MM.1S (cell line): ENCODE results near the gene SLC38A8.

Source experiments
- DNase-seq: peaks from one replicate; pipeline ENCODE4 v3.0.0-alpha.2; 2015
- H2AFZ ChIP-seq: fragments of 300-600 bp; sonication (generic); 2 replicates; pipeline ENCODE4 v1.6.0; 2016; ENCODE audit warnings: antibody characterized with exemption, low read length
- H3F3A ChIP-seq: fragments of 300-600 bp; sonication (generic); 2 replicates; pipeline ENCODE4 v1.6.1; 2016; ENCODE audit warnings: mild to moderate bottlenecking, antibody characterized with exemption, low read length, moderate library complexity, mixed read lengths; ENCODE audit not compliant: insufficient read depth
- H3K27ac ChIP-seq: fragments of 300-600 bp; sonication (generic); 2 replicates; pipeline ENCODE4 v1.5.1; 2016; ENCODE audit warnings: mild to moderate bottlenecking, low read length
- H3K27me3 ChIP-seq: fragments of 300-600 bp; sonication (generic); replicated peaks from 2 replicates; pipeline ENCODE4 v1.6.0; 2016; ENCODE audit warnings: low read length; ENCODE audit not compliant: insufficient read depth
- H3K36me3 ChIP-seq: fragments of 300-600 bp; sonication (generic); replicated peaks from 2 replicates; pipeline ENCODE4 v1.6.1; 2016; ENCODE audit warnings: mild to moderate bottlenecking, low read length, mixed read lengths; ENCODE audit not compliant: insufficient read depth
- H3K4me1 ChIP-seq: fragments of 300-600 bp; sonication (generic); 2 replicates; pipeline ENCODE4 v1.6.1; 2016; ENCODE audit warnings: low read length, mixed read lengths
- H3K4me2 ChIP-seq: fragments of 300-600 bp; sonication (generic); 2 replicates; pipeline ENCODE4 v1.6.0; 2016; ENCODE audit warnings: low read depth, low read length
- H3K4me3 ChIP-seq: fragments of 300-600 bp; sonication (generic); 2 replicates; pipeline ENCODE4 v1.5.1; 2016; ENCODE audit warnings: low read length, mixed read lengths
- H3K79me2 ChIP-seq: fragments of 300-600 bp; sonication (generic); 2 replicates; pipeline ENCODE4 v1.6.1; 2016; ENCODE audit warnings: mixed run types, low read length, mixed read lengths
- H3K9ac ChIP-seq: fragments of 300-600 bp; sonication (generic); 2 replicates; pipeline ENCODE4 v1.6.1; 2016; ENCODE audit warnings: low read length, mixed read lengths
- H3K9me2 ChIP-seq: fragments of 300-600 bp; sonication (generic); replicated peaks from 2 replicates; pipeline ENCODE4 v1.6.1; 2016; ENCODE audit warnings: mild to moderate bottlenecking, low read length, mixed read lengths; ENCODE audit not compliant: insufficient read depth
- H3K9me3 ChIP-seq: fragments of 300-600 bp; sonication (generic); replicated peaks from 2 replicates; pipeline ENCODE4 v1.6.1; 2016; ENCODE audit warnings: mild to moderate bottlenecking, low read length, mixed read lengths; ENCODE audit not compliant: insufficient read depth
- H4K20me1 ChIP-seq: fragments of 300-600 bp; sonication (generic); 2 replicates; pipeline ENCODE4 v1.6.1; 2016; ENCODE audit warnings: mild to moderate bottlenecking, low read length, moderate library complexity, mixed read lengths; ENCODE audit not compliant: insufficient read depth
- EZH2 ChIP-seq: fragments of 300-600 bp; sonication (generic); optimal IDR thresholded peaks from 2 replicates; pipeline ENCODE3; 2017; ENCODE audit warnings: low read depth, mild to moderate bottlenecking, antibody characterized with exemption, low read length, mixed read lengths
- EZH2phosphoT487 ChIP-seq: fragments of 300-600 bp; sonication (generic); IDR thresholded peaks from 2 replicates; pipeline ENCODE4 v1.6.1; 2018; ENCODE audit warnings: antibody characterized with exemption, low read length
- TF ChIP-seq, protein P1 (sequence below): fragments of 300-600 bp; sonication (generic); IDR thresholded peaks from 2 replicates; pipeline ENCODE4 v1.5.1; 2016; ENCODE audit warnings: antibody characterized with exemption, low read length, mixed read lengths

Gene SLC38A8

DNA sequence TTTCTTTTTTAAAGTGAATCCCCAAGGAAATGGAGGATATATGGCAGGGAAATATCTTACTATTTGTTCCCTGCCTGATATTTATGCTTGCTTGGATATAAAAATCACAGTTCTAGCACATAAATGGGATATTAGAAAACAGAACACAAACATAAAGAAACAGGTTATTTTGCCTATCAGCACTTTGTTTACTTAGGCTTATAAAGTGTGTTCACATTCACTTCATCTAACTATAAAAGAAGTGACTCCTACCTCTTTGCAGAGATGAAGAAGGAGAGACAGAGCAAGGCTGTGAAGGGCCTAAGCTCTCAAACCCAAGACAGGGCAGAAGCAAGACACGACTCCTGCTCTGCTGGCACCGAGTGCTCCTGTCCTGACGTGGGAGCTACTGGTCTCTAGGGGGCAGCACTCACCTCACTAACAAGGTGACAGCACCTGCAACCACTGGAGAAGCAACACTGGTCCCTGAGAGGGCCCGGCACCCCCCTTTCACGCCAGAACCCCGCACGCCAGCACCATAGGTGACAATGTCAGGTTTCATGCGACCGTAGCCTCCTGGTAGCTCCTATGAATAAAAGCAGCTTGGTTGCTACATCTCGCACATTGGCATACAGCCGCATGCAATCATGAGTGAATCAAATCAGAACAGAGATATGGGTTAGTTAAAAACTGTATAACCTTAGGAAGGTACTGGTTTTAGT, 42.1 kb upstream of the SLC38A8 start:
- peaks cover 47% of the 10 kb centered on the region for H3K4me1 ChIP-seq
- no peak overlapping the region; the same call in 1 of the 2 replicates for H3K4me2 ChIP-seq
- TF ChIP-seq EZH2: no peak
- TF ChIP-seq, protein P1, sequence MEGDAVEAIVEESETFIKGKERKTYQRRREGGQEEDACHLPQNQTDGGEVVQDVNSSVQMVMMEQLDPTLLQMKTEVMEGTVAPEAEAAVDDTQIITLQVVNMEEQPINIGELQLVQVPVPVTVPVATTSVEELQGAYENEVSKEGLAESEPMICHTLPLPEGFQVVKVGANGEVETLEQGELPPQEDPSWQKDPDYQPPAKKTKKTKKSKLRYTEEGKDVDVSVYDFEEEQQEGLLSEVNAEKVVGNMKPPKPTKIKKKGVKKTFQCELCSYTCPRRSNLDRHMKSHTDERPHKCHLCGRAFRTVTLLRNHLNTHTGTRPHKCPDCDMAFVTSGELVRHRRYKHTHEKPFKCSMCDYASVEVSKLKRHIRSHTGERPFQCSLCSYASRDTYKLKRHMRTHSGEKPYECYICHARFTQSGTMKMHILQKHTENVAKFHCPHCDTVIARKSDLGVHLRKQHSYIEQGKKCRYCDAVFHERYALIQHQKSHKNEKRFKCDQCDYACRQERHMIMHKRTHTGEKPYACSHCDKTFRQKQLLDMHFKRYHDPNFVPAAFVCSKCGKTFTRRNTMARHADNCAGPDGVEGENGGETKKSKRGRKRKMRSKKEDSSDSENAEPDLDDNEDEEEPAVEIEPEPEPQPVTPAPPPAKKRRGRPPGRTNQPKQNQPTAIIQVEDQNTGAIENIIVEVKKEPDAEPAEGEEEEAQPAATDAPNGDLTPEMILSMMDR: peak; percentile 62
- H3K79me2 ChIP-seq: peaks cover 35% of the 10 kb centered on the region
- no peaks in the 10 kb centered on the region; the same call in 1 of the 2 replicates for H3K36me3 ChIP-seq
- no peak overlapping the region for H2AFZ ChIP-seq
- no peak overlapping the region for H3K4me3 ChIP-seq
- H3K27ac ChIP-seq: peak overlapping the region; percentile 59; the same call in 1 of the 2 replicates
- DNase-seq: peak; percentile 64
- H3F3A ChIP-seq: peaks cover 28% of the 10 kb centered on the region
- no peaks in the 10 kb centered on the region for H4K20me1 ChIP-seq
- no peaks in the 10 kb centered on the region for H3K27me3 ChIP-seq
- H3K9me3 ChIP-seq: no peaks in the 10 kb centered on the region
- H3K9ac ChIP-seq: peak overlapping the region; percentile 35; the same call in 1 of the 2 replicates
- H3K9me2 ChIP-seq: no peaks in the 10 kb centered on the region

- Histone ChIP-seq H3K36me3 (no peaks in the 10 kb centered on the region; the same call in 1 of the 2 replicates), H3K79me2 (peaks cover 50% of the 10 kb centered on the region), H3K9me3 (no peaks in the 10 kb centered on the region), H3K9me2 (no peaks in the 10 kb centered on the region), H3K4me2 (no peak overlapping the region), H4K20me1 (no peaks in the 10 kb centered on the region), H3F3A (peaks cover 14% of the 10 kb centered on the region), H3K4me3 (no peak overlapping the region), H3K9ac (no peak overlapping the region), H3K27ac (no peak overlapping the region), H3K4me1 (peaks cover 33% of the 10 kb centered on the region), H2AFZ (no peak overlapping the region), H3K27me3 (no peaks in the 10 kb centered on the region)
- DNase-seq: no peak
- TF ChIP-seq EZH2phosphoT487 (no peak), EZH2 (no peak)
- TF ChIP-seq, protein P1: no peak
Measured at GRCh38 chr16:84082835-84083569, 40.4 kb upstream of the SLC38A8 start.

DNA sequence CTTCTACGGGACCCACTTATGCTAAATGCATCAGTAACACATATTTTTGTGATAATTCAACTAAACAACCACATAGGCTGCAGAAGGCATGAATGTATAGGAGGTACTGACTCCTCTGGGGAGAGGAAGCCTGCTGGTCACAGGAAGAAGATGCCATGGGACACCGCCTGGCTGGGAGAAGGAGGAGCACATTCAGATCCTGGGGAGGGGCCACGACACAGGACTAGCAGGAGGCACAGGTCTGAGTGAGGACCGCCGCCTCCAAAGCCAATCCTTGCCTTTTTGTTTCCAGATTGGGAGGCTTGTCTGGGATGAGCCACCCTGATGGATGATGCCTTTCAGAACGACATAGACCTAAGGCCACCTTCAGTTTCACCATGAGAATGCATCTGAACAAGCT, 39.5 kb upstream of the SLC38A8 start:
- Histone ChIP-seq H3K9ac (no peak overlapping the region), H3K36me3 (no peaks in the 10 kb centered on the region; the same call in 1 of the 2 replicates), H3K27me3 (no peaks in the 10 kb centered on the region), H4K20me1 (no peaks in the 10 kb centered on the region), H3K4me2 (no peak overlapping the region), H3K27ac (no peak overlapping the region), H3K4me3 (no peak overlapping the region), H3F3A (peaks cover 7% of the 10 kb centered on the region), H3K79me2 (peaks cover 57% of the 10 kb centered on the region), H3K4me1 (peaks cover 24% of the 10 kb centered on the region), H2AFZ (no peak overlapping the region), H3K9me3 (no peaks in the 10 kb centered on the region), H3K9me2 (no peaks in the 10 kb centered on the region)
- DNase-seq: no peak
- TF ChIP-seq EZH2phosphoT487 (no peak), EZH2 (no peak)
- TF ChIP-seq, protein P1: no peak
